Astrocyte of the hippocampus (primary cell): ENCODE data around the gene ACAA1.
"Not testable (repeated sequence)": the region's sequence is repeated elsewhere in the genome, so short reads cannot be mapped to it uniquely, and the experiment has no call there.

ENCODE experiments used
- DNase-seq: peaks from one replicate; pipeline ENCODE4 v3.0.0; 2011; ENCODE audit warnings: low read depth, low spot score

Gene ACAA1, protein sequence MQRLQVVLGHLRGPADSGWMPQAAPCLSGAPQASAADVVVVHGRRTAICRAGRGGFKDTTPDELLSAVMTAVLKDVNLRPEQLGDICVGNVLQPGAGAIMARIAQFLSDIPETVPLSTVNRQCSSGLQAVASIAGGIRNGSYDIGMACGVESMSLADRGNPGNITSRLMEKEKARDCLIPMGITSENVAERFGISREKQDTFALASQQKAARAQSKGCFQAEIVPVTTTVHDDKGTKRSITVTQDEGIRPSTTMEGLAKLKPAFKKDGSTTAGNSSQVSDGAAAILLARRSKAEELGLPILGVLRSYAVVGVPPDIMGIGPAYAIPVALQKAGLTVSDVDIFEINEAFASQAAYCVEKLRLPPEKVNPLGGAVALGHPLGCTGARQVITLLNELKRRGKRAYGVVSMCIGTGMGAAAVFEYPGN

DNA sequence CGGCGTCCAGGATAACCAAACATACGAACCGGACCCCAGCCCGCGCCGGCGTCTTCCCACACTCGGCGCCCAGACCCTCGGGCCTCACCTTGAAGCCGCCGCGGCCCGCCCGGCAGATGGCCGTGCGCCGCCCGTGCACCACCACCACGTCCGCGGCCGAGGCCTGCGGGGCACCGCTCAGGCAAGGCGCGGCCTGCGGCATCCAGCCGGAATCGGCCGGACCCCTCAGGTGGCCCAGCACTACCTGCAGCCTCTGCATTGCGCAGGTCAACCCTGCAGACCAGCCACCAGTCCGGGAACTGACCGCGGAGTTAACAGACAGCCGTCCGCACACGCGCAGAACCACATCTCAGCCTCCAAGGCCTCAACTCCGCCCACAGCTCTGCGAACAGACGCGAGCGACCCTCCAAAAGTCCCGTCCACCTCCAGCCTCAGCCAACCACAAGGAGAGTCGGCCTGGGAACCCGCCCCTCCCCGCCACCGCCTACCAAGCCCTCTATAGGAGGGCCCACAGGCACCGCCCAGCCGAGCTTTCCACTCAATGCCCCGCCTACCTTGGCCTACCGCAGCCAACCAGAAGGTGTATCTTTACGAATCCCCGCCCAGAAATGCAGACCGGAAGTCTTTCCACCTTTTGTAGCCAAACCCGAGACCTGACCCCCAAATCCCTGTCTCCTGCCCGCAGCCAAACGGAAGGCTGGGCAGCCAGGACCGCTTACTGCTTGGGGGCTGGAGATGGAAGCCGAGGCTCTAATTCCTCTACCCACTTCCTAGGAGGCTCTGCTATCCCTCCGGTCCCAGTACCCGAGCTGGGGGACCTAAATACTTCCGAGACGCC, at the start of gene ACAA1:
Gene ACAA1, minus strand, starts transcription at position 351 of the 838 bp plus-strand sequence. Its CDS starts 92 bp downstream, at position 259.
- DNase-seq = peak; percentile 100

DNA sequence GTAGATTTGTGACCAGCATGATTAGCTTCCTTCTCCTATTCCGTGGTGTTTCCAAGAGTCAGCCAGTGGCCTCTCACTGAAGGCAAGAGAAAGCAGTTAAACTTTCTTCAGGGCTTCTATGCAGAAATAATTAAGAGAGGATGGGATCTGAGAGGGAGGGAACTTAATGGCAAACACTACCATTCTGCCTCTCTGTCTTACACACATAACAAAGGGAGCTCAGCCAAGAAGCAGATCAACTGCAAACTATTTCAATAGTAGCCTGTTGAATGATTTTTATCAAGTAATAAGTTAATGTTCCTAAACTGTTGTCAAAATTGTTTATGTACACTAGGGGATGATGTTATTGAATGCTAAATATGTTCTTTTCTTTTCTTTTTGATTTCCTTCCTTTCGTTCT, 40.3 kb upstream of the ACAA1 start:
- peak; percentile 8 for DNase-seq

DNA sequence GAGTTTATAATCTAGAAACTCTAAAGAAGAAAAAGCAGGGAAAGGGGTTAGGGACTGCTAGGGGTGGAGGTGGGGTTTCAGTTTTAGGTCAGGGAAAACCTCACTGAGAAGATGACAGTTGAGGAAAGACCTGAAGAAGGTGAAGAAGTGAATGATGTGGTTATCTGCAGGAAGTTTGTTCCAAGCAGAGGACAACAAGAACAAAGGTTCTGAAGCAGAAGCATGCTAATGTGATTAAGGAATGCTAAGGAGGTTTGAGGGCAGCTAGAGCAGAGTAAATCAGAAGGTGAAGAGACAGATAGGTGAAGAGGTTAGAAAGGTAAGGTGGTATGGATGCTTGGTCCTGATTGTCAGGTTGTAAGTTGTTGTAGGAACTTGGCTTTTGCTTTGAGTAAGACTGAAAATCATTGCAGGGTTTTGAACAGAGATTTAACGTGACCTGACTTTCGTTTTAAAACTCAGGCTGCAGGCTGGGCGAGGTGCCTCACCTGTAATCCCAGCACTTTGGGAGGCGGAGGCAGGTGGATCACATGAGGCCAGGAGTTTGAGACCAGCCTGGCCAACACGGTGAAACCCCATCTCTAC, 37.0 kb upstream of the ACAA1 start:
- no peak for DNase-seq

DNA sequence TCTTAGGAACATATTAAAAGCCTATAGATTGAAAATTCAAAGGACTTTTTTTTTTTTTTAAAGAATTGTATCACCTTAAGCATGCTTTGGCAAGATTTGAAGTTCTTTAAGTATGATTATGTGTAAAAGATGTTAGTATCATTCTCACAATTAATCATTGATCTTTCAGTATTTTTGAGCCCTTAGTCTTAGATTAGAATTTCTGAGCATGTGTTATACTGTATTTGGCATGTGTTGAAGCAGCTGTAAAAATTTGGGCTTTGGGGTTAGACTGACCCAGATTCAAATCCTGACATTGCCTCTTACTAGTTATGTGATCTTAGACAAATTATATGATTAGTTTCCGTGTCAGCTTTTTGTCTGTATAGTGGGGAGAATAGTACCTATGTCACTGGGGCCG, 34.7 kb upstream of the ACAA1 start:
- no peak for DNase-seq

DNA sequence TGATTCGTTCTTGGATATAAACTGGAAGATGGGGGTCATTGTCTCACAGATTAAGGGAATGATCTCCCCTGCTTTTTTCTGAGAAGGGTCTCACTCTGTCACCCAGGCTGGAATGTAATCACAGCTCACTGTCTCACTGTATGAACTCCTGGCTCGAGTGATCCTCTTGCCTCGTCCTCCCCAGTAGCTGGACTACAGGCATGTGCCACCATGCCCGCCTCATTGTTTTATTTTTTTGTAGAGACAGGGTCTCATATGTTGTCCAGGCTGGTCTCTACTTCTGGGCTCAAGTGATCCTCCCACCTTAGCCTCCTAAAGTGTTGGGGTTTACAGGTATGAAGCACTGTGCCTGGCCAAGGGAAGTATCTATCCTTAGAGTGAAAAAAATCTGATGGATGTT, 33.8 kb upstream of the ACAA1 start:
- DNase-seq = no peak

DNA sequence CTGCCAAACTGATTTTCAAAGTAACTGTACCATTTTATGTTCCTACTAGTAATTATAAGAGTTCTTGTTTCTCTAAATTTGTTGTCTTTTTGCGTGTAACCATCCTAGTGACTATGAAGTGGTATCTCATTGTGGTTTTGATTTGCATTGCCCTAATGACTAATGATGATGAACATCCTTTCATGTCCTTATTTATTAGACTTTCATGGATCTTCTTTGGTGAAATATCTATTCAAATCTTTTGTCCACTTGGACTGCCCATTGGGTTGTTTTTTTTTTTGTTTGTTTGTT, 32.0 kb upstream of the ACAA1 start:
- no peak for DNase-seq

DNA sequence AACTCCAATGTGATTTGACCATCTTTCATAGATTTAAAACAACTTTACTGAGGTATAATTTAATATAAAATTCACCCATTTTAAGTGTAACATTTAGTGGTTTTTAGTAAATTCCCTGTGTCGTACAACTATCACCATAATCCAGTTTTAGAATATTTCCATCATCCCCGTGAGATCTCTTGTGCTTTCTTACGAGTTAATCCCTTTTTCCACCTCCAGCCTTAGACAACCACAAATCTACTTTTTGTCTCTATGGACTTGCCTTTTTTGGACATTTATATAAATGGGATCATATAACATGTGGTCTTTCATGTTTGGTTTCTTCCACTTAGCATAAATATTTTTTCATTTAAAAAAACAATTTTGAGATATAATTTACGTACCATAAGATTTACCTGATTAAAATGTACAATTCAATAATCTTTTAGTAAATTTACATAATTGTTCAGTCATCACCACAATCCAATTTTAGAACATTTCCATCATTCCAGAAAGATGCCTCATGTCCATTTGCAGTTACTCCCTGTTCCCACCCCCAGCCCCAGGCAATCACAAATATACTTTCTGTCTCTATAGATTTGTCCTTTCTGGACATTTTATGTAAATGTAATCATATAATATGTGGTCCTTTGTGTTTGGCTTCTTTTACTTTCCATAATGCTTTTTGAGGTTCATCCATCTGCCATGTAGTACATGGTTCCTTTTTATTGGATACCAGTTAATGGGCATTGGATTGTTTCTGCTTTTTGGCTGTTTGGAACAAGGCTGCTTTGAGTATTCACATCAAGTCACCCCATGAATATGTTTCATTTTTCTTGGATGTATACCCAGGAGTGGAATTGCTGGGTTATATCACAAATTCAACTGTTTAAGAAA, 31.5 kb upstream of the ACAA1 start:
- peak; percentile 77 for DNase-seq

DNA sequence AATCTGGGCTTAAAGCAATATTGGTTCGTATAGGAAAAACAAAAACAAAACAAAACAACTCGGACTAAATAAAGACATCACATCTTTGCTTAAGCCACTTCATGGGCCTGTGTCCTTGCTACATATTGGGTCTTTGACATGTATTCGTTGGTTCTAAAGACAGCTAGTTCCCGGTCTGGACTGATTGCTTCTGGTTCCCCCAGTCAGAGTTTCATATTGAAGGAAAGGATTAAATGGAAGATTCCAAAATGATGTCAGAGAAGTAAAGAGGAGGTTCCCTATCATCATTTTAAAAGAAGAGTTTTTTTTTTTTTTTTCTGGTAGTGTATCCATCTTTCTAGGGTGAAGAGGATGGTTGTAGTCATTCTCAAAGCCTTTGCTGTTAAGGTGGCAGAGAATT, 30.7 kb upstream of the ACAA1 start:
- no peak for DNase-seq

DNA sequence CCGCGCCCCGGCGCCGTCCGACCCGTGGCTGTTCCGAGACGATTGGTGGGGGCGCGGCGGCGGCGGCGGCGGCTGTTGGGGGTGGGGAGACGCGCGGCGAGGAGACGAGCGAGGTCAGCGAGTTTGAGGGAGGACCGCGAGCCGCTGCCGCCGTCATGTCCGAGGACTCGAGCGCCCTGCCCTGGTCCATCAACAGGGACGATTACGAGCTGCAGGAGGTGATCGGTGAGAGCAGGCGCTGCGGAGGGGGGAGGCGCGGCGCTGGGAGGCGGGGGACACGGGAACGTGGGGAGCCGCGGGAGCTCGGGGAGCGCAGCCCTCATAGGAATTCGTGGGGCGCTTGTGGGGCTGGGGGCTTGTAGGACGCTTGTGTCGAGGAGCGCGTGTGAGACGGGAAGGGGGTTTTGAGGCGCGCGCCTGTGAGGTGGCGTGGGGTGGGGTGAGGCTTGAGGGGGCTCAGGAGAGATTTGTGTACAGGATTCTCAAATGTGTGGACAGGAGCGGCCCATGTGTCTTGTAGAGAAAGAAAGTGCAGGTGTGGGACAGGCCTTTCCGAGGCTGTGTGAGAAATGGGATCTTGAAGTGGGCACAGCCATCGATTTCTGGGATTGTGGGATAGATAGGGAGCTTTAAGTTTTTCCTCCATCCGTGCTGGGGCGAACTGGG, 28.9 kb upstream of the ACAA1 start:
- DNase-seq = no peak

DNA sequence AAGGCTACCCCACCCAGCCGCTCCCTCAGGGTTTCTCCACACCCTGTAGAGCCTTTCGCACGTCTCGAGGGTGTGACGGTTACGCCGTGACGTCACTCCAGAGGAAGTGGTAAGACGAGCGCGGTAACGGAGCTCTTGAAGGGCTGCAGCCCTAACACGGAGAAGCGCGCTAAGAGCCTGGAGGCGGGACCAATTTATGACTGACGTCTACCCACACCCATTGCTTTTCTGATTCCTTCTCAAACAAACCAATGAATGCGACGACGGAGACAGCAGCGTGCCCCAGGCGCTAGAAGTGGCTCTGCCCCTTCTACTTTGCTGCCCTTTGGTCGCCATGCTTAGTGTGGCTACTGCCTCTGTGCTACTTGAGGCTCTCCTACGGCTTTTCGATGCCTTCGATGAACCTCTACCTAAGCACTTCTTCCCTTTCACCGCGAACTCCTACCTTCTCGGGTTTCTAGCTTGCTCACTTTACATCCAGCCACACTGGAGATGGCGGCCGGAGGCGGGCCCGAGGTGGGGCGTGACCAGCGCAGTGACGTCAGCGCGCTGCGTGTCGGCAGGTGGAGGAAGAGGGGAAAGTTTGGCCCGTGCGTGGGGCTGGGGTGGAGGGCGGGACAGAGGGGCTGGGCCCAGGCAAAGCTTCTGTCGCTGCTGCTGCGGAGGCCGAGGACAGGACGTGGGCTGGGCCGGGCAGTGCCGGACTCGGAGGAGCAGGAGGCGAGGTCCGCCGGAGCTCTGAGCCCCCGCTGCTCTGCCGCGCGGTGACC, 28.2 kb upstream of the ACAA1 start, which contains the start of gene OXSR1:
Gene OXSR1, plus strand, starts transcription at position 586 of the 770 bp plus-strand sequence. CDS start 340 bp downstream, outside the sequence.
- DNase-seq = peak; percentile 100

DNA sequence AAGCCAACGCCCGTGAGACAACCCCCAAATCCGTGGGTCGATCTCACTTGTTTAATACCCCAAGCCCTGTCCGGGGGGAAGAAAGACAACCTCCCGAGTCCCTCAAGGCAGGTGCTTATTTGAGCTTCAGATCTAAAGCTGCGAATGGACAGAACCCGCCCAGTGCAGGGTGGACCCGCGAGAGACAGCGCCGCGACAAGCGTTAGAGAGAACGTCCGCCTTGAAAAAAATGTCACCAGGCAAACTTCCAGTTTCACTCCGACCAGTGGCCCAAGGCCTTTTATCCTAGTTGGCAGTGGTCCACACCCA, 27.7 kb upstream of the ACAA1 start:
- no peak for DNase-seq

DNA sequence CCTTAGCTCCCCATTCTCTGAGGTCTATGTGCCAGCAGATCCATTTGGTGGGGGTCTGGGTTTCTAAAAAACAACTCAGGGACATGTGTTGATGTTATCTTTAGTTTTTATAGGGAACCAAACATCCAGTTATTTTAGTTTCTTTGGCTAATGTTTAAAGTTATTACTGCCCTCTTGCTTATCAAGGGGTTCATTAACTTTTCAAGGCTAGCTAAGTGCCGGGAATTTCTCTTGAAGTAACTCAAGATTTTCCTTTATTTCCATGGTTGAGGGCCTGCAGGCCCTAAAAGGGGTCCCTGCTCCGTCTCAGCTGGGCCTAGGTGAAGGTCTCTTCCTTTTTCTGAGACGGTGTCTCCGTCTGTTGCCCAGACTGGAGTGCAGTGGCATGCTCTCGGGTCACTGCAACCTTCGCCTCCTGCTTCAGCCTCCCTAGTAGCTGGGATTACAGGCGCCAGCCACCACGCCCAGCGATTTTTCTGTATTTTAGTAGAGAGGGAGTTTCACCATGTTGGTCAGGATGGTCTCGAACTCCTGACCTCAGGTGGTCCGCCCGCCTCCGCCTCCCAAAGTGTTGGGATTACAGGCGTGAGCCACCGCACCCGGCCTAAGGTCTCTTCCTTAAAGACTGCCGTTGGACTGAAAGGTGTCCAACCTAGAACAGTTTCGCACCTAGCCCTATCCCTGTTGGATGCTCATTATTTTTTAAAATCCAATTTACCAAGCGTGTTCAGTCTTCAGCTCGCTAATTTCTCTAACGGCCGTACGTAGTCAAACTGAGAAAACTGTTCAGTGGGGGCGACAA, 27.1 kb upstream of the ACAA1 start:
- DNase-seq = no peak

DNA sequence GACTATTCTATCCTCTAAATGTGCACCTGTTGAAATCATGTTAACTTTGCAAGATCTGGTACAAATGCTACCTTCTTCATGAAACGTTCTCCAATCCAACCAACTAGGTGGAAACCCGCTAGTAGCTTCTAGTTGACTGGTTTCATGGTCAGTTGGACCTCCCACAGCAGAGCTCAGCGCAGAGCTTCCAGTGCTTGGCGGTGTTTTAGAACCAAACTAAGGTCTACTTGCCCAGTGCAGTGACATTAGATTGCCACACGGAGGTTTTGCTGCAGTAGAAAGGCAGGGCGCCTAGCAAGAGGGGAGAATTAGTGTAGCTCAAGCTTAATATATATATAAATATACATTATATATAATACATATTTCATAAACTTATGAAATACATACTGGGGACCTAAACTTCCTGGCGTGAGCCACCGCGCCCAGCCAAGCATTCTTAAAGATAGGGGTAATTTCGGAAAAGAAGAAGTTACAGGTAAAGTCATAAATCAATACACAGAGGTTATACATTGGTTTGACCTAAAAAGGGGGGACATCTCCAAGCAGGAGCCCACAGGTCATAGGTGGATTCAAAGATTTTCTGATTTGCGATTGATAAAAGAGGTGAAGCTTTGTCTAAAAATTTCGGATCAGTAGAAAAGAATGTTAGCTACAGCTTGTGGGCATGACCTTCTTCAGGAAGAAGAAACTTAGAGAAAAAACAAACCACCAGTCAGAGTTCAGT, 26.4 kb upstream of the ACAA1 start:
- no peak for DNase-seq

DNA sequence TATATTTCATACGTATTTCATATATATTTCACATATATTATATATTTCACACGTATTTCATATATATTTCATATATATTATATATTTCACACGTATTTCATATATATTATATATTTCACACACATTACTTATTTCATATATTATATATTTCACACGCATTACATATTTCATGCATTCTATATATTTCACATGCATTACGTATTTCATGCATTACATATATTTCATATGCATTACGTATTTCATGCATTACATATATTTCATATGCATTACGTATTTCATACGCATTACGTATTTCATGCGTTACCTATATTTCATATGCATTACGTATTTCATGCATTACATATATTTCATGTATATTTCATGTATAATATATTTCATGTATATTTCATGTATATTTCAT, 23.8 kb upstream of the ACAA1 start:
- not testable (repeated sequence) for DNase-seq

DNA sequence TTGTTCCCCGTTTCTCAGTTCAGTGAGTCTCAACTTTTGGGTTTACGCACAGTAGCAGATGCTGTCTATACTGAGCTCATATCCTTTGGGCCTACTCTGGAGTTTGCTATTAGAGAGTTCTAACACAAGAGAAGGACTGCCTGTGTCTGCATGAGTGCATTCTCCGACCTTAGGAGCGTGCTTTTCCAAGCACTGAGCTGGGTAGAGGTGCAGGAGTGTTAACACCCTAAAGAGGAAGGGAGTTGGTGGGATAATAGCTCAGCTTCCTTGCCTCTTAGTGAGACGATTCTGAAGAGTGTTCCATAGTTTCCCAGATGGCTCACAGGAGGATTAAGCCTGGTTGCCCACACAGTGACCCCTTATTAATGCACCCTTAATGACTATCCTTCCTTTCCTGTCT, 21.5 kb upstream of the ACAA1 start:
- DNase-seq = no peak

DNA sequence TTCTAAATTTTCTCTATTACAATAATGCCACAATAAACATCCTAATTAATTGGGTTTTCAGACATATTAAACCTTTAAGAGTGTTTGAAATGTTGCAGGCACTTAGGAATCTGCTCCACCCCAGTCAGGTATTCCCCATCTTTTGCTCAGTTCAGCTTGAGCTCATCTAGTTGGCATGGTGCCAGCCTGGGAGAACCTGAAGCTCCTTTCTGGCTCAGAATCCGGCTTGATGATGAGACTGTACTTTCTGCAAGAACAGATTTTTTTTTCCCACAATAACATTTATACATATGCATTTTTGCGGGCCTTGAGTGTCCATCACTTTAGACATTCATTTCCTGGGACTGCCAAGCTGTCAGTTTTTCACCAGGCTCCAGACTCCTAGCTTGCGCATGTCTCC, 20.7 kb upstream of the ACAA1 start:
- no peak for DNase-seq

DNA sequence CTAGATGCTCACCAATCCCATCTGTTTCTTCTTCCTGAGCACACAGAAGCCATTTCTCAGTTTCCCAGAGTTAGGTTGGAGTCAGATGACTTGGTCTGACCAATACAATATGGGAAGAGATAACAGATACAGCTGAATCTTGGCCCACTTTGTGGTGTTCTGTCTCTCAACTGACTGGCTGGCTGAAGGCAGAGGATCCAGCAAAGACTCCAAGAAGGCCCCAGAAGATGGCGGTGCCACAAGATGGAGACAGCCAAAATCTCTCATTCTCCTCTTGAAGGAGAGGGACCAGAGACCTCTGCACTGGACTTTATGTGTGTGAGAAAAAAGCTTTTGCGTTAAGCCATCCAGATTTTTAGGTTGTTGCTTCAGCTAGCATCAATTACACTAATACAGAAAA, 20.2 kb upstream of the ACAA1 start:
- DNase-seq = no peak

DNA sequence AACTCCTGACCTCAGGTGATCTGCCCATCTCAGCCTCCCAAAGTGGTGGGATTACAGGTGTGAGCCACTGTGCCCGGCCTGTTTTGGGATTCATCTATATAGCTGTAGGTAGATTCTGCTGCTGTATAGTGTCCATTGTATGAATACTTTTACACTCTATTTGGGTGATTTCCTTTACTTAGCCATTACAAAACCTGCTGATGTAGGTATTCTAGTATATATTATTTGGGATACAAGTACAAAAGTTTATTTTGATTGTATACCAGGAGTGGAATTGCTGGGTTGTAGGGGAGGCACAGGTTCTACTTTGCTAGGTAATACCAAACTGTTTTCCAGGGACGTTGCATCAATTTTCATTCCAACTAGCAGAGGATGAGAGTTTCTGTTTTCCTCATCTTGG, 18.9 kb upstream of the ACAA1 start:
- DNase-seq = no peak
